IMR-90 (cell line): ENCODE measurements around the gene GREB1L. TPM values are rescaled to one million over a fixed set of nuclear protein-coding genes. Genes with fewer than 3 reads are reported as not detected.

Source experiments
- ATAC-seq: fragments of 200-7000 bp; cut with Tn5 transposase; 2 replicates; pipeline ENCODE4 v1.9.1; 2020; ENCODE audit warnings: low read depth, mild to moderate bottlenecking, moderate library complexity
- BruUV-seq: library from RNA; stranded (reverse); fragments of 400-500 nt; replicated peaks from 2 replicates; lab custom pipeline; 2021; lab: Mats Ljungman, UMichigan
- CTCF ChIA-PET: fragments of 300-600 bp; formaldehyde crosslinking; extraction: SDS; loops from one replicate; lab custom pipeline; 2021; ENCODE audit warnings: antibody characterized with exemption; lab: Yijun Ruan, JAX
- POLR2A ChIA-PET: fragments of 300-600 bp; sonication (Branson Sonifier 250); formaldehyde crosslinking; loops from one replicate; lab custom pipeline; 2022; ENCODE audit warnings: antibody characterized with exemption; ENCODE audit not compliant: unreplicated experiment; lab: Charles Lee
- DNase-seq: peaks from one replicate; pipeline ENCODE4 v3.0.0; 2013
- H2AFZ ChIP-seq: replicated peaks from 2 replicates; pipeline ENCODE3; 2013; ENCODE audit warnings: low read length, mild to moderate bottlenecking; ENCODE audit not compliant: poor library complexity
- H2AK5ac ChIP-seq: 2 replicates; pipeline ENCODE4 v1.6.1; 2013; ENCODE audit warnings: low read depth, low read length, inconsistent platforms
- H2AK9ac ChIP-seq: replicated peaks from 2 replicates; pipeline ENCODE3; 2013; ENCODE audit warnings: mild to moderate bottlenecking, low read depth, low read length, moderate library complexity; ENCODE audit not compliant: poor library complexity
- H2BK120ac ChIP-seq: 2 replicates; pipeline ENCODE4 v1.6.1; 2013; ENCODE audit warnings: low read depth, low read length, inconsistent platforms
- H2BK15ac ChIP-seq: 3 replicates; pipeline ENCODE4 v1.6.1; 2013; ENCODE audit warnings: low read depth, low read length, inconsistent platforms
- H2BK20ac ChIP-seq: 2 replicates; pipeline ENCODE4 v1.6.1; 2013; ENCODE audit warnings: low read depth, mild to moderate bottlenecking, inconsistent platforms, low read length, moderate library complexity
- H2BK5ac ChIP-seq: 2 replicates; pipeline ENCODE4 v1.6.1; 2013; ENCODE audit warnings: mild to moderate bottlenecking, low read depth, low read length, inconsistent platforms; ENCODE audit not compliant: poor library complexity, severe bottlenecking
- H3K14ac ChIP-seq: replicated peaks from 2 replicates; pipeline ENCODE4 v1.6.1; 2013; ENCODE audit warnings: low read depth, low read length, inconsistent platforms
- H3K18ac ChIP-seq: 2 replicates; pipeline ENCODE4 v1.6.1; 2013; ENCODE audit warnings: low read depth, low read length, control low read depth
- H3K23ac ChIP-seq: 2 replicates; pipeline ENCODE4 v1.6.1; 2013; ENCODE audit warnings: low read depth, low read length, inconsistent platforms
- H3K27ac ChIP-seq: 2 replicates; pipeline ENCODE4 v1.5.1; 2013; ENCODE audit warnings: mild to moderate bottlenecking, control low read depth, low read length; ENCODE audit not compliant: insufficient read depth
- H3K27me3 ChIP-seq: 2 replicates; pipeline ENCODE4 v1.6.1; 2013; ENCODE audit warnings: low read length; ENCODE audit not compliant: control insufficient read depth, insufficient read depth
- H3K36me3 ChIP-seq: 2 replicates; pipeline ENCODE4 v1.6.1; 2013; ENCODE audit warnings: low read length, mixed read lengths; ENCODE audit not compliant: control insufficient read depth, insufficient read depth
- H3K4ac ChIP-seq: 2 replicates; pipeline ENCODE4 v1.6.1; 2013; ENCODE audit warnings: low read depth, low read length, inconsistent platforms
- H3K4me1 ChIP-seq: 2 replicates; pipeline ENCODE4 v1.6.1; 2013; ENCODE audit warnings: low read length, mixed read lengths; ENCODE audit not compliant: control insufficient read depth, insufficient read depth
- H3K4me2 ChIP-seq: 2 replicates; pipeline ENCODE4 v1.6.1; 2013; ENCODE audit warnings: low read depth, mild to moderate bottlenecking, control low read depth, low read length, moderate library complexity
- H3K4me3 ChIP-seq: 2 replicates; pipeline ENCODE4 v1.5.1; 2013; ENCODE audit warnings: low read depth, mild to moderate bottlenecking, control low read depth, low read length, moderate library complexity; ENCODE audit not compliant: insufficient read depth
- H3K56ac ChIP-seq: 2 replicates; pipeline ENCODE4 v1.6.1; 2013; ENCODE audit warnings: low read length, inconsistent platforms; ENCODE audit not compliant: insufficient read depth; ENCODE audit errors: extremely low read depth
- H3K79me1 ChIP-seq, 2 experiments: 2 replicates each; pipeline ENCODE4 v1.6.1; 2013; ENCODE audit warnings: low read length in 2 of 2, inconsistent platforms in 1 of 2, low read depth in 1 of 2
- H3K9ac ChIP-seq: 2 replicates; pipeline ENCODE4 v1.6.1; 2013; ENCODE audit warnings: low read depth, low read length, control low read depth
- H3K9me1 ChIP-seq: 2 replicates; pipeline ENCODE4 v1.6.1; 2013; ENCODE audit warnings: low read length, inconsistent platforms; ENCODE audit not compliant: insufficient read depth
- H3K9me3 ChIP-seq: 2 replicates; pipeline ENCODE4 v1.6.1; 2013; ENCODE audit warnings: low read length; ENCODE audit not compliant: control insufficient read depth, insufficient read depth
- H4K20me1 ChIP-seq: 2 replicates; pipeline ENCODE4 v1.6.1; 2013; ENCODE audit warnings: low read length, inconsistent platforms; ENCODE audit not compliant: insufficient read depth
- H4K5ac ChIP-seq: 2 replicates; pipeline ENCODE4 v1.6.1; 2013; ENCODE audit warnings: mild to moderate bottlenecking, low read depth, low read length, control low read depth
- H4K8ac ChIP-seq, 2 experiments: 2 replicates each; pipeline ENCODE4 v1.6.1; 2013; ENCODE audit warnings: low read depth in 2 of 2, low read length in 2 of 2, control low read depth in 1 of 2, inconsistent platforms in 1 of 2
- H4K91ac ChIP-seq: 2 replicates; pipeline ENCODE4 v1.6.1; 2013; ENCODE audit warnings: low read depth, low read length, inconsistent platforms; ENCODE audit not compliant: insufficient read depth
- CEBPB ChIP-seq: IDR thresholded peaks from 2 replicates; pipeline ENCODE4 v1.6.1; 2012; ENCODE audit warnings: low read depth, low read length, improper control_type of control experiment
- CHD1 ChIP-seq: IDR thresholded peaks from 2 replicates; pipeline ENCODE4 v1.6.1; 2012; ENCODE audit warnings: low read depth, low read length, improper control_type of control experiment
- MAFK ChIP-seq: IDR thresholded peaks from 2 replicates; pipeline ENCODE4 v1.6.1; 2012; ENCODE audit warnings: low read depth, low read length, improper control_type of control experiment
- MAZ ChIP-seq: IDR thresholded peaks from 2 replicates; pipeline ENCODE4 v1.6.1; 2012; ENCODE audit warnings: low read depth, mild to moderate bottlenecking, low read length, improper control_type of control experiment, moderate library complexity, borderline replicate concordance
- NFE2L2 ChIP-seq: fragments of 150-350 bp; IDR thresholded peaks from 2 replicates; pipeline ENCODE4 v1.6.1; 2016; ENCODE audit warnings: low read depth, mild to moderate bottlenecking, low read length
- POLR2A ChIP-seq: IDR thresholded peaks from 2 replicates; pipeline ENCODE4 v1.6.1; 2012; ENCODE audit warnings: mild to moderate bottlenecking, low read depth, low read length
- RAD21 ChIP-seq: IDR thresholded peaks from 2 replicates; pipeline ENCODE4 v1.6.1; 2012; ENCODE audit warnings: low read length, improper control_type of control experiment
- RCOR1 ChIP-seq: IDR thresholded peaks from 2 replicates; pipeline ENCODE4 v1.6.1; 2012; ENCODE audit warnings: mild to moderate bottlenecking, low read length, improper control_type of control experiment; ENCODE audit not compliant: insufficient replicate concordance
- RFX5 ChIP-seq: IDR thresholded peaks from 2 replicates; pipeline ENCODE4 v1.8.0; 2012; ENCODE audit warnings: low read depth, mild to moderate bottlenecking, low read length, moderate library complexity
- WGBS, 2 experiments: methylation state at CpG; one replicate each; pipeline versions ENCODE4 v1.1.5 to v1.1.7; 2013; ENCODE audit warnings: missing lambda C conversion rate in 2 of 2; ENCODE audit not compliant: insufficient read length in 1 of 2; ENCODE audit errors: extremely low coverage in 2 of 2; 5-methylcytosine and 5-hydroxymethylcytosine counted together
- dilution Hi-C: fragments of 300-500 bp; cut with HindIII; formaldehyde crosslinking; loops from one replicate; pipeline ENCODE4 v1.14.3; 2018; ENCODE audit warnings: low sequenced_read_pairs; ENCODE audit not compliant: unreplicated experiment
- in situ Hi-C: fragments of 300-500 bp; cut with MboI; formaldehyde crosslinking; loops from 3 replicates; pipeline ENCODE4 v1.14.3; 2019; ENCODE audit warnings: low sequenced_read_pairs, inconsistent platforms, mixed read lengths
- intact Hi-C: fragments of 100-400 bp; cut with micrococcal nuclease; formaldehyde crosslinking; loops from 2 replicates; pipeline ENCODE4 v1.10.0; 2022
- polyA plus RNA-seq, 3 experiments: library from polyadenylated mRNA; depleted of rRNA; stranded (reverse); fragments of >200 nt; gene quantifications; 2 replicates each; pipeline ENCODE4 v1.2.3, GENCODE V29; 2012; ENCODE audit warnings: low replicate concordance in 1 of 3
- total RNA-seq: library from RNA; depleted of rRNA; stranded (reverse); fragments of >200 nt; gene quantifications from 2 replicates; pipeline ENCODE4 v1.2.3, GENCODE V29; 2012
- TF ChIP-seq, protein P1 (sequence below): fragments of 150-350 bp; IDR thresholded peaks from 2 replicates; pipeline ENCODE4 v1.6.1; 2016; ENCODE audit warnings: low read depth, mild to moderate bottlenecking, low read length, moderate library complexity, borderline replicate concordance
- TF ChIP-seq, protein P2 (sequence below): conservative IDR thresholded peaks from 2 replicates; pipeline ENCODE4 v1.5.1; 2012; ENCODE audit warnings: mild to moderate bottlenecking, low read depth, low read length, improper control_type of control experiment

Gene GREB1L
- total and polyA plus RNA-seq, 2 of the 4 experiments (the other 2 are of a cell fraction), result under 0.01 to 0.02 TPM

DNA sequence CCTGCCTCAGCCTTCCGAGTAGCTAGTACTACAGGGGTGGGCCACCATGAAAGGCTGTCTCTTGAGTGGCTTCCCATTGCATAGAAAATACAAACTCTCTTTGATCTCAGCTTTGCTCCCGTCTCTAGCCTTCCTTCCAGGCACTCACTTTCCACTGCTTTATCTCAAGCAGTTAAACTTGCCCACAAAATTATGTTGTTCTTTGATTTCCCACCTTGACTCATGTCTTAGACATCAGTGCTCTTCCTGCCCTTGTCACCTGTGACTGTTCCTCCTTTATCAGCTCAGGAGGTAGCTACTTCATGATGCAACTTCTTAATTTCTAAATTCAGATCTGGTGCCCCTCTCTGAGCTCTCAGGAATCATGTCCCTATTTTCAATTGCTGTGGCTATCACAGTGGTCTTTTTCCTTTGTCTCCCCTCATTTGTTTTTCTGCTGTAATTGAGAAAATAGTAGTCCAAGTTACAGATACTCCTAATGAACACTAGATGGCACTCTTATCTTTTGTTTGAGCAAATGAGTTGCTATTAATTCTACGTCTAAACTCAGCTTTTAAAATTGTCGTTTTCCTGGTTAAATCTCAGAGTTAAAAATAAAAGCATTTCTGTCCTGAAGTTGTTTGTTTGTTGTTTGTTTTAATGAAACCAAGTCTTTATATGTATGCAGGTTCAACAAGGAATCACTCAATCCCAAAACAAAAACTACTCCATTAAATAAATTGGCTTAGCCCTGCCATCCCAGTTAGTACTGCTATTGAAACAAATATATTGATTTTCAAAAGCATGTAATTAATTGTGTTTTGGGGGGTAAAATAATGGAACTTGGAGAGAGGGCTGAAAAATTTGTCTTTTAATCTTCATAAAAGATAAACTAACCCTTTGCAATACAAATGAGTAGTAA, 46.9 kb upstream of the GREB1L start (continued):
- TF ChIP-seq, protein P1, sequence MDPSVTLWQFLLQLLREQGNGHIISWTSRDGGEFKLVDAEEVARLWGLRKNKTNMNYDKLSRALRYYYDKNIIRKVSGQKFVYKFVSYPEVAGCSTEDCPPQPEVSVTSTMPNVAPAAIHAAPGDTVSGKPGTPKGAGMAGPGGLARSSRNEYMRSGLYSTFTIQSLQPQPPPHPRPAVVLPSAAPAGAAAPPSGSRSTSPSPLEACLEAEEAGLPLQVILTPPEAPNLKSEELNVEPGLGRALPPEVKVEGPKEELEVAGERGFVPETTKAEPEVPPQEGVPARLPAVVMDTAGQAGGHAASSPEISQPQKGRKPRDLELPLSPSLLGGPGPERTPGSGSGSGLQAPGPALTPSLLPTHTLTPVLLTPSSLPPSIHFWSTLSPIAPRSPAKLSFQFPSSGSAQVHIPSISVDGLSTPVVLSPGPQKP, result no peak
- TF ChIP-seq MAFK, result no peak

DNA sequence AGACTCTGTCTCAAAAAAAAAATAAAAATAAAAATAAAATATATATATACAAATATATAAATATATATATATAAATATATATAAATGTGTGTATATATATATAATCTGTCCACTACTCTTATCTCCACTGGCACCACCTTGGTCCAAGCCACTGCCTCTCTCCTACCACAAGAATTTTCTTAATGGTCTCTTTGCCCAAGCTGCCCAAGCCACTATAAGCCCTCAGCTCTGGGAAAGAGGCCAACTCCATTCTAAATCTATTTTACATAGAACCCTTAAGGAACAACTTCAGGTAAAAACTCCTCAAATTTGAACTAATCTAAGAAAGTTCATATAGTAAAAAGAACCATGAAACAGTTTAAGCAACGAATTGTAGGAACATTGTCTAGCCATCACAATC, 45.6 kb upstream of the GREB1L start:
- H4K20me1 ChIP-seq, result no peaks in the 10 kb centered on the region
- no peak overlapping the region for H3K4me2 ChIP-seq
- H3K56ac ChIP-seq, result no peak overlapping the region
- no peak overlapping the region for H3K27ac ChIP-seq
- no peak overlapping the region for H2AFZ ChIP-seq
- ChIA-PET CTCF (interaction anchor here (1.3 to 1.4 kb wide), 2 partner anchors 251 to 274 kb away, joined by 4 to 5 read pairs; no protein-coding TSS in a partner anchor), POLR2A (no interaction called here)
- no peaks in the 10 kb centered on the region for H3K9me1 ChIP-seq
- H3K36me3 ChIP-seq, result no peaks in the 10 kb centered on the region
- no TSS peak for BruUV-seq
- H2AK9ac ChIP-seq, result no peak overlapping the region
- H3K4me1 ChIP-seq, result no peaks in the 10 kb centered on the region
- H4K91ac ChIP-seq, result no peak overlapping the region
- intact Hi-C loops (loop anchor here (5.0 kb wide), 1 partner anchor 406 kb away; the partner anchor contains the start of gene ESCO1), in situ Hi-C loops (no loop called here), dilution Hi-C loops (no loop called here)
- no peak overlapping the region for H3K23ac ChIP-seq
- no peak overlapping the region for H2BK120ac ChIP-seq
- no peak overlapping the region for H4K8ac ChIP-seq
- H3K4ac ChIP-seq, result no peak overlapping the region
- no peak overlapping the region for H4K5ac ChIP-seq
- H2BK5ac ChIP-seq, result no peak overlapping the region
- H2BK15ac ChIP-seq, result no peak overlapping the region
- no peak overlapping the region for H3K14ac ChIP-seq
- H3K79me1 ChIP-seq, result no peaks in the 10 kb centered on the region
- no peak for ATAC-seq
- no peak overlapping the region for H2BK20ac ChIP-seq
- H2AK5ac ChIP-seq, result no peak overlapping the region
- H3K18ac ChIP-seq, result no peak overlapping the region
- H3K9me3 ChIP-seq, result no peaks in the 10 kb centered on the region
- no CpG with 5 or more reads among the region's 1 CpG for WGBS, 2 experiments
- no peak overlapping the region for H3K4me3 ChIP-seq
- peaks cover 3% of the 10 kb centered on the region; the same call in 1 of the 2 replicates for H3K27me3 ChIP-seq
- DNase-seq, result no peak
- H3K9ac ChIP-seq, result no peak overlapping the region
- TF ChIP-seq, protein P2, sequence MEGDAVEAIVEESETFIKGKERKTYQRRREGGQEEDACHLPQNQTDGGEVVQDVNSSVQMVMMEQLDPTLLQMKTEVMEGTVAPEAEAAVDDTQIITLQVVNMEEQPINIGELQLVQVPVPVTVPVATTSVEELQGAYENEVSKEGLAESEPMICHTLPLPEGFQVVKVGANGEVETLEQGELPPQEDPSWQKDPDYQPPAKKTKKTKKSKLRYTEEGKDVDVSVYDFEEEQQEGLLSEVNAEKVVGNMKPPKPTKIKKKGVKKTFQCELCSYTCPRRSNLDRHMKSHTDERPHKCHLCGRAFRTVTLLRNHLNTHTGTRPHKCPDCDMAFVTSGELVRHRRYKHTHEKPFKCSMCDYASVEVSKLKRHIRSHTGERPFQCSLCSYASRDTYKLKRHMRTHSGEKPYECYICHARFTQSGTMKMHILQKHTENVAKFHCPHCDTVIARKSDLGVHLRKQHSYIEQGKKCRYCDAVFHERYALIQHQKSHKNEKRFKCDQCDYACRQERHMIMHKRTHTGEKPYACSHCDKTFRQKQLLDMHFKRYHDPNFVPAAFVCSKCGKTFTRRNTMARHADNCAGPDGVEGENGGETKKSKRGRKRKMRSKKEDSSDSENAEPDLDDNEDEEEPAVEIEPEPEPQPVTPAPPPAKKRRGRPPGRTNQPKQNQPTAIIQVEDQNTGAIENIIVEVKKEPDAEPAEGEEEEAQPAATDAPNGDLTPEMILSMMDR, result no peak
- no peak for TF ChIP-seq NFE2L2
- TF ChIP-seq POLR2A, result no peak
- TF ChIP-seq CEBPB, result no peak
- TF ChIP-seq, protein P1, result no peak
- TF ChIP-seq MAFK, result no peak
- TF ChIP-seq RCOR1, result no peak
- no peak for TF ChIP-seq MAZ
- TF ChIP-seq RFX5, result no peak
- no peak for TF ChIP-seq CHD1
- TF ChIP-seq RAD21, result no peak
